Neutrophil (primary cell): ENCODE measurements around the gene CEMIP2.

ENCODE experiments used
- H3K27ac ChIP-seq: fragments of 200-600 bp; sonication (generic); 2 replicates; pipeline ENCODE4 v1.5.1; 2016; ENCODE audit warnings: mild to moderate bottlenecking, moderate library complexity
- H3K27me3 ChIP-seq: fragments of 200-600 bp; sonication (generic); 2 replicates; pipeline ENCODE4 v1.6.0; 2016; ENCODE audit warnings: mild to moderate bottlenecking
- H3K36me3 ChIP-seq: fragments of 200-600 bp; sonication (generic); 2 replicates; pipeline ENCODE4 v1.5.1; 2017
- H3K4me1 ChIP-seq, 2 experiments: fragments of 200-600 bp in 1 of 2; sonication (generic) in 1 of 2; 1 replicate in 1 of 2; 2 replicates in 1 of 2; pipeline versions ENCODE4 v1.5.1 to v1.6.1; 2013 to 2016; ENCODE audit warnings: low read depth in 1 of 2, low read length in 1 of 2, mild to moderate bottlenecking in 1 of 2, moderate library complexity in 1 of 2; ENCODE audit not compliant: control insufficient read depth in 1 of 2, insufficient read depth in 1 of 2
- H3K4me3 ChIP-seq, 2 experiments: fragments of 200-600 bp in 1 of 2; sonication (generic) in 1 of 2; 1 replicate in 1 of 2; 2 replicates in 1 of 2; pipeline ENCODE4 v1.5.1; 2013 to 2016; ENCODE audit warnings: low read depth in 1 of 2, low read length in 1 of 2, mild to moderate bottlenecking in 1 of 2, moderate library complexity in 1 of 2
- H3K9me3 ChIP-seq: fragments of 200-600 bp; sonication (generic); 2 replicates; pipeline ENCODE4 v1.5.1; 2016
- CTCF ChIP-seq: fragments of 200-600 bp; sonication (generic); IDR thresholded peaks from 2 replicates; pipeline ENCODE4 v1.5.1; 2016; ENCODE audit warnings: antibody characterized with exemption

The CEMIP2 gene

GRCh38 chr9:71690063-71690688 is 78.1 kb downstream of the CEMIP2 start:
- H3K36me3 ChIP-seq, result peaks cover 86% of the 10 kb centered on the region
- H3K27ac ChIP-seq, result peak overlapping the region; percentile 37
- peaks cover 0 to 7% of the 10 kb centered on the region in 2 experiments for H3K4me1 ChIP-seq
- no peaks in the 10 kb centered on the region for H3K9me3 ChIP-seq
- TF ChIP-seq CTCF, result no peak
- H3K4me3 ChIP-seq, result no peak overlapping the region
- H3K27me3 ChIP-seq, result no peaks in the 10 kb centered on the region

- H3K36me3 ChIP-seq, result peaks cover 78% of the 10 kb centered on the region
- peaks cover 0 to 7% of the 10 kb centered on the region in 2 experiments for H3K4me1 ChIP-seq
Observed at GRCh38 chr9:71687676-71688075, 80.6 kb downstream of the CEMIP2 start.

GRCh38 chr9:71685988-71686387 is 82.3 kb downstream of the CEMIP2 start:
- Histone ChIP-seq H3K36me3 (peaks cover 80% of the 10 kb centered on the region), H3K27ac (no peak overlapping the region), H3K4me3 (no peak overlapping the region), H3K27me3 (no peaks in the 10 kb centered on the region), H3K4me1 (peaks cover 0 to 6% of the 10 kb centered on the region in 2 experiments), H3K9me3 (no peaks in the 10 kb centered on the region)
- TF ChIP-seq CTCF, result no peak

More at GRCh38 chr9:71687676-71688075, 80.6 kb downstream of the CEMIP2 start:
- Histone ChIP-seq H3K9me3 (no peaks in the 10 kb centered on the region), H3K27ac (no peak overlapping the region), H3K4me3 (no peak overlapping the region), H3K27me3 (no peaks in the 10 kb centered on the region)
- TF ChIP-seq CTCF, result no peak

GRCh38 chr9:71685394-71685793 is 82.9 kb downstream of the CEMIP2 start:
- TF ChIP-seq CTCF, result no peak
- Histone ChIP-seq H3K4me3 (no peak overlapping the region), H3K27ac (no peak overlapping the region), H3K27me3 (no peaks in the 10 kb centered on the region), H3K36me3 (peaks cover 74% of the 10 kb centered on the region), H3K4me1 (peaks cover 0 to under 1% of the 10 kb centered on the region in 2 experiments), H3K9me3 (no peaks in the 10 kb centered on the region)

- H3K4me1 ChIP-seq, result no peaks in the 10 kb centered on the region
- TF ChIP-seq CTCF, result no peak
- H3K9me3 ChIP-seq, result no peaks in the 10 kb centered on the region
- no peak overlapping the region for H3K27ac ChIP-seq
- peaks cover 65% of the 10 kb centered on the region for H3K36me3 ChIP-seq
- H3K27me3 ChIP-seq, result no peaks in the 10 kb centered on the region
- H3K4me3 ChIP-seq, result no peak overlapping the region
Observed at GRCh38 chr9:71684566-71684965, 83.7 kb downstream of the CEMIP2 start.
